Neutrophil (primary cell): ENCODE measurements around the gene SEMA6A.

ENCODE experiments used
- H3K27ac ChIP-seq: fragments of 200-600 bp; sonication (generic); 2 replicates; pipeline ENCODE4 v1.5.1; 2016; ENCODE audit warnings: mild to moderate bottlenecking, moderate library complexity
- H3K27me3 ChIP-seq: fragments of 200-600 bp; sonication (generic); 2 replicates; pipeline ENCODE4 v1.6.0; 2016; ENCODE audit warnings: mild to moderate bottlenecking
- H3K36me3 ChIP-seq: fragments of 200-600 bp; sonication (generic); 2 replicates; pipeline ENCODE4 v1.5.1; 2017
- H3K4me1 ChIP-seq, 2 experiments: fragments of 200-600 bp in 1 of 2; sonication (generic) in 1 of 2; 1 replicate in 1 of 2; 2 replicates in 1 of 2; pipeline versions ENCODE4 v1.5.1 to v1.6.1; 2013 to 2016; ENCODE audit warnings: low read depth in 1 of 2, low read length in 1 of 2, mild to moderate bottlenecking in 1 of 2, moderate library complexity in 1 of 2; ENCODE audit not compliant: control insufficient read depth in 1 of 2, insufficient read depth in 1 of 2
- H3K4me3 ChIP-seq, 2 experiments: fragments of 200-600 bp in 1 of 2; sonication (generic) in 1 of 2; 1 replicate in 1 of 2; 2 replicates in 1 of 2; pipeline ENCODE4 v1.5.1; 2013 to 2016; ENCODE audit warnings: low read depth in 1 of 2, low read length in 1 of 2, mild to moderate bottlenecking in 1 of 2, moderate library complexity in 1 of 2
- H3K9me3 ChIP-seq: fragments of 200-600 bp; sonication (generic); 2 replicates; pipeline ENCODE4 v1.5.1; 2016
- TF ChIP-seq, protein P1 (sequence below): fragments of 200-600 bp; sonication (generic); IDR thresholded peaks from 2 replicates; pipeline ENCODE4 v1.5.1; 2016; ENCODE audit warnings: antibody characterized with exemption

Gene SEMA6A

DNA sequence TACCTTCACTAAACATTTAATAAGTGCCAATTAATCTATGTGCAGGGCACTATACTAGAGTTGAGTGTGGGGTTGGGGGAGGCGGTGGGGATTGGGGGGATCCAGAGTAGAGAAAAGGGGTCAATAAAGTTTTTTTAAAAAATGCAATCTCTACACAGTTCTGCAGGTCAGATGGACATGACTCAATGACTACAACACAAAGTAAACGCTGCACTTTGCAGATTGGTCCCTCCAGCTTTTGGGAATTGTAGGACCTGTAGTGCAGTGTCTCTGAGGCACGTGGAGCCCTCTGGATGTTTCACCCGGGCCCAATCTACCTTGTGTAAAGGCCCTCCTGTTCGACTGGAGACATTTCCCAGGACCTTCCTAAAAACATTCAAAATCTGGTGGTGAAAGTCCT, 43.5 kb downstream of the SEMA6A start:
- TF ChIP-seq, protein P1, sequence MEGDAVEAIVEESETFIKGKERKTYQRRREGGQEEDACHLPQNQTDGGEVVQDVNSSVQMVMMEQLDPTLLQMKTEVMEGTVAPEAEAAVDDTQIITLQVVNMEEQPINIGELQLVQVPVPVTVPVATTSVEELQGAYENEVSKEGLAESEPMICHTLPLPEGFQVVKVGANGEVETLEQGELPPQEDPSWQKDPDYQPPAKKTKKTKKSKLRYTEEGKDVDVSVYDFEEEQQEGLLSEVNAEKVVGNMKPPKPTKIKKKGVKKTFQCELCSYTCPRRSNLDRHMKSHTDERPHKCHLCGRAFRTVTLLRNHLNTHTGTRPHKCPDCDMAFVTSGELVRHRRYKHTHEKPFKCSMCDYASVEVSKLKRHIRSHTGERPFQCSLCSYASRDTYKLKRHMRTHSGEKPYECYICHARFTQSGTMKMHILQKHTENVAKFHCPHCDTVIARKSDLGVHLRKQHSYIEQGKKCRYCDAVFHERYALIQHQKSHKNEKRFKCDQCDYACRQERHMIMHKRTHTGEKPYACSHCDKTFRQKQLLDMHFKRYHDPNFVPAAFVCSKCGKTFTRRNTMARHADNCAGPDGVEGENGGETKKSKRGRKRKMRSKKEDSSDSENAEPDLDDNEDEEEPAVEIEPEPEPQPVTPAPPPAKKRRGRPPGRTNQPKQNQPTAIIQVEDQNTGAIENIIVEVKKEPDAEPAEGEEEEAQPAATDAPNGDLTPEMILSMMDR, result no peak
- Histone ChIP-seq H3K27ac (no peak overlapping the region), H3K9me3 (no peaks in the 10 kb centered on the region), H3K4me3 (no peak overlapping the region), H3K4me1 (no peaks in the 10 kb centered on the region), H3K36me3 (no peaks in the 10 kb centered on the region), H3K27me3 (no peaks in the 10 kb centered on the region)

DNA sequence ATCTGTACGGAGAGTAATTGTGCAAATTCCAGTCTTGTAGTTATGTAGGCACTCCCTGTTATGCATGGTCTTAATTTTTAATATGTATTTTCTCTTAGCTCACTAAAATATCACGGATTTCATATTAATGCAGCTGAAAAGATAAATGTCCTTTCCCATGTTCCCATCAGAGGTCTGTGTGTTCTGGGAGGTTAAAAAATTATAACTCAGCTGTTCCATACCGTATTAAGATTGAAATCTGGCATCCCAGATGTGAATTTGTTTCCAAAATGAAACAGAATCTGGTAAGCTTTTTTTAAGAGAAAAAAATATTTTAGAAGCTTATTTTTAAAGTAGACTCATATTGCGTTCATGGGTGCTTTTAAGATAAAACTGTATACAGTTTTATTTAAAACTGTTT, 44.3 kb downstream of the SEMA6A start:
- Histone ChIP-seq H3K36me3 (no peaks in the 10 kb centered on the region), H3K4me1 (no peaks in the 10 kb centered on the region), H3K27me3 (no peaks in the 10 kb centered on the region), H3K27ac (no peak overlapping the region), H3K9me3 (no peaks in the 10 kb centered on the region), H3K4me3 (no peak overlapping the region)
- TF ChIP-seq, protein P1, result no peak

DNA sequence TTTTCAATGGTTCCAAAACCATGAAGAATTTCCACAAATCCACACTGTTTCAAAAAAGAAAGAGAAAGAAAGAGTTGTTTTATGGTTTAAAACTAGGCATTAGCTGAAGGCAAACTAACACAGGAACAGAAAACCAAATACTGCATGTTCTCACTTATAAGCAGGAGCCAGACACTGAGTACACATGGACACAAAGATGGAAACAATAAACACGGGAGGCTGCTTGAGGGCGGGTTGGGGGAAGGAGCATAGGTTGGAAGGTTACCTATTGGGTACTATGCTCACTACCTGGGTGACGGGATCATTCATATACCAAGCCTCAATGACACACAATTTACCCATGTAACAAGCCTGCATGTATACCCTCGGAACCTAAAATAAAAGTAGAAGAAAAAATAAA, 45.0 kb downstream of the SEMA6A start:
- H3K9me3 ChIP-seq, result no peaks in the 10 kb centered on the region
- TF ChIP-seq, protein P1, result no peak
- H3K27me3 ChIP-seq, result no peaks in the 10 kb centered on the region
- H3K36me3 ChIP-seq, result no peaks in the 10 kb centered on the region
- H3K4me1 ChIP-seq, result no peaks in the 10 kb centered on the region
- no peak overlapping the region for H3K27ac ChIP-seq
- no peak overlapping the region for H3K4me3 ChIP-seq

DNA sequence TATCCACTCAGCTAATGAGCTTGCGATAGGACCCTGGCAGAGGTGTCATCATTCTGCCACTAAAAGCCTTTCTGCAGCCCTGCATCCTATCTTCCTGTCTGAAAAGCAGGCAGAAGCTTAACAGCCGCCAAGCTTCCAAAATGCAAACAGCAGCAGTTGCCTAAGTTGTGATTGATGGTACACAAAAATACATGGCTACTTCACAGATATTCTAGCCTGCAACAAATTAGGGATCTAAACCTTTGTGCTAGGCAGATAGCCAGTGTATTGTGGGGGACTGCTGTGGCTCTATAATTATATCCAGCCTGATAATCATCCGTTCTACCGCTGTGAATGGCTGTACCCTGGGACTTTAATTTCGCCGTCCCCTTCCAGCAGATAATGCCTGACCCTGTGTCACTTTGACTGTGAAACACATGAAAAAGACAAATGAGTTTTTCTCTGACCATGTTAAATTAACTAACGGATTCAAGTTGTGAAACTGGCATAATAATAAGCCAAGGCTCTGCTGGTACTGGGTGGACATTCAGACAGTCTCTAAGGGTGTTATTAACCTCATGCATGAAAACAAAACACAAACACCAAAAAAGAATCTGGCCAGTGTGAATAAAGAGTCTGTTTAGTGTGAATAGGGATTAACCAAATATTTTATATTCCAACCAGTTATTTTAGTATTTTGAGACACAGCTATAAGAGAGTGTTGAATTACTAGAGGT, 45.9 kb downstream of the SEMA6A start:
- Histone ChIP-seq H3K27ac (no peak overlapping the region), H3K4me1 (no peaks in the 10 kb centered on the region), H3K36me3 (no peaks in the 10 kb centered on the region), H3K4me3 (no peak overlapping the region), H3K27me3 (no peaks in the 10 kb centered on the region), H3K9me3 (no peaks in the 10 kb centered on the region)
- TF ChIP-seq, protein P1, result no peak

DNA sequence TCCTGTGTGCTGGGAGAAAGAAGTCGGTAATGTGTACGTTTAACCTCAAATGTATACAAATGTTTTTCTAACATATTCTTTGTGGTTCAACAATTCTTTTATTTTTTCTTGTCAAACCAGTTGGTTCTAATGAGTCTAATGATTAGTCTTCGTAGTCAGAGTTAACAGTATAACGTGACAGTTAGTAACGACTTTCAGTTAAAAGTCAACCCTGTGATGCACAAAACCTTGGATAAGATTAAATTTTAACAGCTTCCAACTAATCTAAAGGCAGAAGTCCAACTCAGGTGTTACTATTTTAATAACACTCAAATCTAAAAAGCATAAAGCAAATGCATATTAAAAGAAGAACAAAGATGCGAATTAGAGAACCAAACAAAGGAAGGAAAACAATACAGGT, 47.0 kb downstream of the SEMA6A start:
- no peaks in the 10 kb centered on the region for H3K27me3 ChIP-seq
- TF ChIP-seq, protein P1, result no peak
- no peaks in the 10 kb centered on the region for H3K36me3 ChIP-seq
- H3K9me3 ChIP-seq, result no peaks in the 10 kb centered on the region
- H3K27ac ChIP-seq, result no peak overlapping the region
- H3K4me3 ChIP-seq, result no peak overlapping the region
- no peaks in the 10 kb centered on the region for H3K4me1 ChIP-seq

DNA sequence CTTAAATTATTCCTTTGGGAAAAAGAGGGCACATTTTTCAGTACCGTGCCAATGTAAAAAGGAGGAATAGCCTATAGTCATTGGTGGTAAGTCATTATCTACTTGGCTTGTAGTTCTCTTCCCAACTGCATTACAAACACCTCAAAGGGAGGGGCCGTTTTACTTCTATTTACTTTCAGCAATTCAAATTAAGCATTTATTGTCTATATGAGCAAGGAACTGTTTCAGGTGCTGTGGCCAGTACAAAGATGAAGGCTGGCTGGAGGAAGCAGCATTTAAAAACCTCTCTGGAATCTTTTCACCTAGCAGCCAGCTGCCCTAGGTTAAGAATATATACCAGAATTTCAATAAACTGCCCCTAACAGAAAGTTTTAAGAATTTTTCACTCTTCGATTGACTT, 48.9 kb downstream of the SEMA6A start:
- Histone ChIP-seq H3K4me1 (no peaks in the 10 kb centered on the region), H3K27ac (no peak overlapping the region), H3K27me3 (no peaks in the 10 kb centered on the region), H3K4me3 (no peak overlapping the region), H3K36me3 (no peaks in the 10 kb centered on the region), H3K9me3 (no peaks in the 10 kb centered on the region)
- TF ChIP-seq, protein P1, result no peak
